Measurements from ENCODE around the gene PRPF8.
"Not testable (repeated sequence)": the region's sequence is repeated elsewhere in the genome, so short reads cannot be mapped to it uniquely, and the experiment has no call there.

The PRPF8 gene

DNA sequence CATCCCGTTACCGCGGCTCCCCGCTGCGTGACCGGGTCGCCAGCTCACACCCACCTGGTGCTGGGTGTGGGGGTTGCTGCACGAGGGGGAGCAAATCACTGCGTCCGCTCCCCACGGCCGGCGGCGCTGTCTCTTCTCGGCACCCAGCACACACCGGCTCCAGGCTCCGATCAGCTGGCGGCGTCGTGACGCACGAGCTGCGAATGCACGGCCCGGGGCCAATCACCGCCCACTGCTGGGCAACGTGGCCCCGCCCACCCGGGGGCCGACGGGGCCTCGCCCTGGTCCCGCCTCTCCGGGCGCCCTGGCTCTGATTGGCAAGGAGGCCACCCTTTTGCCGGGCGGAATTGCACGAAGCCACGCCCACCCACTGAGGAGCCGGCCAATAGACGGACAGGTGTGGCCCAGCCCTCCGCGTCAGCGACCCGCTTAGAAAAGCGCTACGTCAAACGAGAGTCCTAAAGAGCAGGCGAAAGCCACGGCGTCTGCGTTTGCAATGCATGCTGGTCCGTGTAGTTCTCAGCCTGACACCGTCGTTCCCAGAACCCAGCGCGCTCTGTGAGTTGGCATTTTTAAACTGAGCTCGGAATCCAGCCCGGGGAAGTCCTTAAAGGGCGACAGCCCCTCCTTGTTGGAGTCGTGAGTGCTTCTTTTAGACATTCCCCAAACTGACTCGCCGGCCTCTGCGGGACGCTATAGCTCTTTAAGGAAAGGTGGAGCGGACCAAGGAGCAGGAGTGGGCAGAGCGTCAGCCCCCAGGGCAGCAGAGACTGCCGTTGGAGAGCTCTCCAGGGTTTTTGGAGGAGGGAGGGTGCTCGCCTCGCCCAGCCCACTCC is 31.6 kb upstream of the PRPF8 start:
- peak; percentile 100 for DNase-seq

DNA sequence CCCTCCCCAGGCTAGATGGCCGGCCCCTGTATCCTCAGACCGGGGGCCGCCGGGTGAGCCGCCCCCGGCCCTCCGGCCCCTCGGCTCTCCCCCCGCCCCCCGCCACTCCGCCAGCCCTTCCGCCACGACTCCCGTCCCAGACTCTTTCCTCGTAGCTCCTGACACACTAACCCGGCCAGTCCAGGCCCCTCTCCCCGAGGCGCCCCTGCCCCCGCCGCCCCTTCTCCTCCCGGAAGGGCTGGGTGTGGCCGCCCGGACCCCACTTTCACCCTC is 31.1 kb upstream of the PRPF8 start:
- DNase-seq, result no peak

DNA sequence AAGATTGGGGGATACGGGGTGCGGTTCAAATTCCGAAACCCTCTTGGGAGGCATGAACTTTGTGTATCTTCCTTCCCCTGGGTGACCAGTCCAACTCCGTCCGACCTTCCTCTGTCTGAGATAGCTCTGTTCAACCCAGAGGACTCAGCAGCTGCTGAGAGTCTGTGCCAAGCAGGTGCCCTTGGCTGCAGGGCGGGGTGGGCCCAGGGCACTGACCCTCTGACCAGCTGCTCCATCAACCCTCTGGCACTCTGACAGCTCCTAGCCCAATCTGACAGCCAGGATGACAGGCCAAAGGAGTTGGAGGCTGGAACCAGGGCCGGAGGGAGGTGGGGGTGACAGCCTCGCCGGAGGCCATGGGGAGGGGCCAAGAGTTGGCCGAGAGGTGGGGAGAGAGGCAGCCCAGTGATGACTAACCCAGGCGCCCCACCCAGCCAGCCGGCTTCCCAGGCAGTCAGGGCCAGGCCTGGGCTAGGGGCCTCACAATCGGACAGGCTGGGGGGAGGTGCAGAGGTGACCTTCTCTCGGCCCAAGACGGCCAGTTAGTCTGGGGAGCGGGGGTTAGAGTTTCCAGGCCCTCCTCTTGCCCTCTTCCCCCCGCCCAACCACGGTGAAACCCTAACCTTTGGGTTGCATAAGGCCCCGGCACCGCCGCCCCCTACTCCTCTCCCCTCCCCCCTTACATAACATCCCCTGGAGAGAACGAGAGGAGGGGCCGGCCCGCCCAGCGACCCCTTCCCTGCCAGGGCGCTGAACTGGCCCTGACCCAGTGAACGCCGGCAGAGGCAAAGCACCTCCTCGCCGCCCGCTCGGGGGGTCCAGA is 30.5 kb upstream of the PRPF8 start:
- peak; percentile 45 to 54 for DNase-seq

DNA sequence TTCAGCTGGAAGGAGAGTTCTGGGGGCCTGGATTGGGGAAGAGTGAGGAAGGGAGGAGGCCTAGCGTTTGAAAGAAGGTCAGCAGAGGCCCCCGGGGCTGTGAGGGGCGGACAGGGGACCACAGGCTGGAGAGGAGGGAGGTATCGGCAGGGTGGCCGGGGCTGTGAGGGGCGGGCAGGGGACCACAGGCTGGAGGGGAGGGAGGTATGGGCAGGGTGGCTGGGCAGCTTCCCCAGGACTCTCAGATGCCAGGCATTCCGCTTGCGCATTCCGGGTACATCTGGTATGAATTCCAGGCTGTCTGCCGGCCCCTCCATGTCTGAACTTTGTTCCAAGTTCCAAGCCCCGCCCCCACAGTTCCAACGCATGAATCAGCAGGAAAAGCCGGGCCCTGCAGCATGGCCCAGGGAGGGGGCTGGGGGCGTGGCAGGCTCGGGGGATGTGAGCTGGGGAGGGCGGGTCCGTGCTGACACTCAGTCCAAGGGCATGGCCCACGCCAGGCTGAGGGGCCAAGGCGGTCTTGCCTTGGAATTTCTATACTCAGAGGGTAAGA is 29.8 kb upstream of the PRPF8 start:
- no peak for DNase-seq

DNA sequence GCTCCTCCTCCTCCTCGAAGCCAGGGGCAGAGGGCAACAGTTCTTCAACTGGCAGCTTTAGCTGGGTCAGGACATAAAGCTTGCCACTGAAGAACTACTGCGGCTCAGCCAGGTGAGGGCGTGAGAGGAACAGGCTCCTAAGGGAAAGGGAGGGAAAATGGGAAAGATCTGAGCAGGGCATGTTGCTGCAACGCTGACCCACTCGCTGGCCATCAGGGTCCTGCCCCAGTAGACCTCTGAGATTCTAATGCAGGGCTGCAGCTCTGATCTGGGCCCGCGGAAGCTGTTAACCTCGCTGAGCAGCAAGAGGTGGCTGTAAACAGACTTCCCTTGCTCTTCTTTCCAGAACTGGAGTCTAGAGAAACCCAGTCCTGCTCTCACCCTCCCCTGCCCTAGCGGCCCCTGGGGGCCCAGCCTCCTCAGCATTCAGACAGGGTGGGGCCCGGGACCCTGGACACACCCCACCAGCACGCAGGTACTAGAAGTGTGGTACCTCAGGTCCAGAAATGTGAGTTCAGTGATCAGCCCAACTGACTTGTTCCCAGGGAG is 29.3 kb upstream of the PRPF8 start:
- no peak for DNase-seq

DNA sequence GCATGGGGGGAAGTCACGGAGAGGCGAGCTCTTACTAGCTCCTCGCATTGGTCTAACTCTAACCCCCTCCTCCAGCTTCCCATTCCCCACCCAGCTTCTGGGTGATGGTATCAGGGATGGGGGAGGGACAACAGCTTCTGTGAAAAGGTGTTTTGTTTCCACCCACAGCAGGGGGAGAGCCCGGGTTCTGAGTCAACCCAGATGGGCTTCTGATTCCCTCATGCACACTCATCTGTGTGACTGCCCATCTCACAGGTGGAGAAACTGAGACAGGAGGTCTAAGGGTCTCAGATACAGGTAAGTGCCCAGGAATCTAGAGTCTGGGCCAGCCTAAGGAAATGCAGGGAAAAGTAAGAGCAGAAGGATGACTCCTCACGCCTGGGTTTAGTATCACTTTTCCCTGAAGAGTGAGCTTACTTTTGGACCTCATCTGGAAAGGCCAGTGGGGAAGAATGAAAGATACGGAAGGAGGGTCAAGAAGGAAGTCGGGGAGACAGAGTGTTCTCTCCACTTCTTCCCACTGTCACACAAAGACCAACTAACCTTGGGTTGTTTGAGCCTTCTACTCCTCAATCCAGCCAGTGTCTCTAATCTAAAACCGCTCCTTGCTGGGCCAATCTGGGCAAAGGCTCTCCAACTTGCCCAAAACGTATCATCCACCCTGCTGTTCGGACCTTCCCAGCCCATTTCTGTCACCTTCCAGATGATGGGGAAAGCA is 28.7 kb upstream of the PRPF8 start:
- no peak for DNase-seq

DNA sequence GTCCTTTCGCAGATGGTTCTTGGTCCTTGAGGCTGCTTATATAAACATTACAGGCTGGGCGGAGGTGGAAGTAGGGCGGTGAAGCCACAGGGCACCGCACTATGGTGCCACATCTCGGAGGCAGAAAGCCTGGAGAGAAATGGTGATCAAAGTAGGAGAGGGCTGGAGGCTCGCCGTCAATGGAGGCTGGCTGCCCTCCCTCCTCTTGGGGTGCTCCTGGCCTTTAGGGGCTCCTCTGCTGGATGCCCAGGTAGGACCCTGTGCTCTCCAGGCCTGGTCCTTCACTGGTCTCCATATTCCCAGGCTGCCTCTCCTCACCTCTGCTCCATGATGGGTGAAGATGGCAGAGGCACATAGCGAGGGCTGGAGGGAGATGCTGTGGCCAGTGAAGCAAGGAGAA is 27.6 kb upstream of the PRPF8 start:
- DNase-seq, result no peak

DNA sequence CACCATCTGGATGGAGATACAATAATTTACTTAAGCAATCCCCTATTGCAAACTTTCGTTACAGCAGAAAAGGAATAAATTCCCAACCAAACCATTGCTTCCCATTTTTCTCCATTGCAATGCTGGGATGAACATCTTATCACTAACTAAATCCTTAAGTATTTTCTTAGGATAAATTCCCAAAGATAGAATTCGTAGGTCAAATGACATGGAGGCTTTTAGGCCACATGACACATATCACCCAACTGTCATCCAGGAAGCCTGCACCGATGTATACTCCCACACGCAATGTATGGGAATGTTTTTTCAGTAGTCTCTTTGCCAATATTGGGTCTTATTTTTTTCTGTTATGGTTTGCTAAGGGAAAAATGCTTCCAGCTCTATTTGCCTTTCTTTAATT is 27.1 kb upstream of the PRPF8 start:
- DNase-seq, result no peak

DNA sequence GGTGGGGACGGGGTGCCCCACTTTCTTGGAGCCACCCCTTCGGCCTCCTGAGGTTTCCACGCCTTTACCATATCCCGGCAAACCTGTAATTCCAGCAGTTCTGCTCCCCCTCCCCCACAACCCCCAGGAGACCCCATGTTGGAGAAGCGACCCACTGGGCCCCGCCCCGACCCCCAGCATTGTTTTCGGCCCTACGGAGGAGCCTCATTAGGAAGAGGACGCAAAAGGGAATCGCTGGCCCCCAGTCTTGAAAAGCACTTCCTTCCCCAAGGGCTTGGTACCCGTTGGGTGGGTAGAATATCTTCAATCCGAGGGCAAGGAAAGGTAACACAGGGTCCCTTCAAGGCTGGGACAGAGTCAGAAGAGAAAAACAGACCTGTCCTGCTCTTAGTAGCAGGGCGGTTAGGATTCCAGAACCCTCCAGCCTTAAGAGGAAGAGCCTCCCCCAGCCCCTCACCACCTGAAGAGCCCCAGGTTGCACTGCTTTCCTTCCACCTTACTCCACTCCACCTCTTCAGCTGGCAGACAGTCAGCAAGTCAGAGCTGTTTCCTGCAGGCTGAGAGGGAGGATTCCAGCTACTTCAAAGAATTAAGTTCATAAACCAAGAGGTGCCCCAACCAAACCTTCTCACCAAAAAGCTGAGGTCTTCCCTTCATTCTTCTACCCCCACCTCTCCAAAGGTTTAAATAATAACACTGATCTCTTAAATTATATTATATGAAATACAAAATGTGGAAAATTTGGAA is 26.3 kb upstream of the PRPF8 start:
- no peak for DNase-seq

DNA sequence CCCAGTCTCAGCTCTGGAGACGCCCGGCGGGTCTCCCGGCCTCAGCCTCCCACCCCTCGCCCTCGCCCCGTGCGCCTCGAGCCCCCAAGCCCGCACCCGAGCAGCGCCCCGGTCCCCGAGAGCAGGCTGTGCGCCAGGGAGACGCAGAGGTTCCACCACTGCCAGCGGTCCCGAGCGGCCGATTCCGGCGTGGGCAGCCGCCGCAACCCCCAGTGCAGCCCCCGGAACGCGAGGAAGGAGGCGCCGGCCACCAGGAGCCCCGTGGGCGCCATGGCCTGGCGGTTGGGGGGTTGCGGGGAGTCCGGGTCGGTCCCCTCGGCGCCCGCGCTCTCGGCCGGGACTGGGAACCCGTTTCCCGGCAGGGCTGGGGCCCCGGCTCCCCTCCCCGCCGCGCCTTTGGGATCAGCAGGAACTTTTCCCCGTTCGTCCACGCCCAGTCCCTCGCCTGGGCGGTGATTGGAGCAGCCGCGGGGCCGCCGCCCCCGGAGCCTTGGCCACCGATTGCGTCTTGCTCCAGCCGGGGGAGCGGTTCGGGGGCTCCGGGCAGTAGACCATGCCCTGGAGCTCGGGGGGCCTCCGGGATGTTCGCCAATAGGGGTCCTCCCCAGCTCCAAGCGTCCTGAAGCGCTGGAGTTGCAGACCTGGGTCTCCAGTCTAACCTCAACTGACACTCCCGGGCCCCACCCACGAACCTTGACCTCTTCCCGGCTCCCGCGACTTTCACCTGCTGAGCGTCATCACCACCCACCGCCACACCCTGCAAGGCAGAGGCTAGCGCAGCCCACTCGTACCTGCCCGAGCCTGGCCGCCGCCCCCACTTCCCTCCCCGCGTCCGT is 25.5 kb upstream of the PRPF8 start, which contains the start of gene TLCD2:
Gene TLCD2 (minus strand): TSS at position 407 of the 836 bp plus-strand sequence. CDS start 135 bp downstream, at position 272.
- DNase-seq, result no peak

DNA sequence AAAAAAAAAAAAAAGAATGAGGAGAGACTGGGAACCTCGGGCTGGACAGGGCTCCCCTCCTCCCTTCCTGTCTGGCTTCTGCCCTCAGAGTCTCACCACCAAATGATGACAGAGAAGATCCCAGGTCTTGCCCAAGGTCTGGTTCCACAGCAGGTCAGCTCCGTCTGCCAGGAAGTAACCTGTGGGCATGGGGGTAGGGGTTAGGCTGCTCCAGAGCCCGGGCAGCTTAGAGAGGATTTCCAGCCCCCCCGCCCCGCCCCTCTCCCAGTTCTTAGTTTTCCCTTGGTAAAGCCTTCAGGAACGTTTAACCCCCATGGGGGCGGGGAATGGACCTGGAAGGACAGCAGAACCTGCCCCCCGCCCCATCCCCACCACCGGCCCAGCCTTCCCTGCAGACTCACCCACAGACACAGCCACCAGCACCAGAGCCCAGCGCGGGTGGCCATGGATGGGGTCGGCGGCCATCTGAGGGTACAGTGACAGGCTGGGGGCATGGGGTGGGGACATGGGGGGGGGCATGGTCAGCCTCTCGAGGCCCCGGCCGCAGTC is 24.8 kb upstream of the PRPF8 start:
- DNase-seq, result no peak

DNA sequence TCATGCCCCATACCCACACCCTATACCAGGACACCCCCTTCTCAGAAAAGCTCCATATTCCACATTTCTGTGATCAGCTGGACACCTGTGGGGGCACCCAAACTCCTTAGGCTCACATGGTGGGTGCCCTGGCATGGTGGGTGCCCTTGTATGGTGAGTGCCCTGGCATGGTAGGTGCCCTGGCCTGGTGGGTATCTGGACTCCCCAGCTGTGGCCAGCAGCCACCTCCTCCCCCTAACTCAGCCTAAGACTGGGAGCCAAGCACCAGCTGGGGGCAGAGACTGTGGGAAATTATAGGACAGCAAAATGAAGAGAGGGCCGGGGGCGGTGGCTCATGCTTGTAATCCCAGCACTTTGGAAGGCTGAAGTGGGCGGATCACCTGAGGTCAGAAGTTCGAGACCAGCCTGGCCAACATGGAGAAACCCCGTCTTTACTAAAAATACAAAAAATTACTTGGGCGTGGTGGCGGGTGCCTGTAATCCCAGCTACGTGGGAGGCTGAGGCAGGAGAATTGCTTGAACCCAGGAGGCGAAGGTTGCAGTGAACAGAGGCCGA is 24.2 kb upstream of the PRPF8 start:
- not testable (repeated sequence) for DNase-seq

DNA sequence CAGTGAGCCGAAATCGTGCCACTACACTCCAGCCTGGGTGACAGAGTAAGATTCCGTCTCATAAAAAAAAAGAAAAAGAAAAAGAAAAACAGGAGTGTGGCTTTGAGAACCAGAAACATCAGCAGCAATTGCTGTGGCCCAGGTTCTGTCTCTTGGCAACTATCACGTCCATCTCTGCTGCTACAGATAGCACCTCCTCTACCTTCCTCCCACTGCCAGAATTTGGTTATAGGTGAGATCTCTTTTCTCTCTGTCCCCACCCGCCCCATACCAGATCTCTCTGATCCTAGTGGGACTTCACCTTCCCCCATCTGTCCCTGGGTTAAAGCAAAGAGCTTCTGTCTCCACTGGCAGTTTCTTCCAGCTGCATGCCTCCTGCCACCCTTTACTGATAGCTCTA is 22.4 kb upstream of the PRPF8 start:
- no peak for DNase-seq

DNA sequence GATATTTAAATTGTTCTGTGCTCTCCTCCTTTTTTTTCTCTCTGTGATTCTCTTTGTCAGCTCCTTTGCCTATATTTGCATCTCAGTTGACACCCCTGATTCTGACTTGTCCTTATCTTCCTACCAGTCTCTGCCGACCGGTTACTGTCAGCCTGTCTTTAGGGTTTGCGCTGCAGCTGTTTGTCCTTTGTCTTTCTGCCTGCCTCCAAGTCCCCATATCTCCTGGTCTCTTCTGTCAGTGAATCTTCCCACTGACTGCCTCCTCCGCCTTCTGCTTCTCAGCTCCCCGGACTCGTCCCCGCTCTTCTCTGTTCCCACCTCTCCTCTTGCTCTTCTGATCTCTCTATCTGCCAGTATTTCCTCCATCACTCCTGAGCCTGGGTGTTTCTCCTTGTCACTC is 20.3 kb upstream of the PRPF8 start:
- DNase-seq, result no peak

DNA sequence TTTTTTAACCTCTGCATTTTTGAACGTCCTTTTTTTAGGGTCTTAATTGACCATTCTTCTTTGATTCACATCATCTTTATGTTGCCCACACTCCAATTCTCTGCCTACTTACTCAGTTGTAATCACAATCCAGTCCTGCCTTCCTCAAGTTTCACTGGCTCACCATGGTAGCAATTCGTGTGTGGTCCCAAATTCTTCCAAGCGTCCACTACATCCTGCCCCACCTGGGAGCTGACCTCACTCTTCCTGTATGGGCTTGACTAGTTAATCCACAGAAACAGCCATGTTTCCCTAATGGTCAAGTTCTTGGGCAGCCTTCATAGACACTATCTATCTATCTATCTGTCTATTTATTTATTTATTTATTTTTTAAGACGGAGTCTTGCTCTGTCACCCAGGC is 18.4 kb upstream of the PRPF8 start:
- no peak for DNase-seq

DNA sequence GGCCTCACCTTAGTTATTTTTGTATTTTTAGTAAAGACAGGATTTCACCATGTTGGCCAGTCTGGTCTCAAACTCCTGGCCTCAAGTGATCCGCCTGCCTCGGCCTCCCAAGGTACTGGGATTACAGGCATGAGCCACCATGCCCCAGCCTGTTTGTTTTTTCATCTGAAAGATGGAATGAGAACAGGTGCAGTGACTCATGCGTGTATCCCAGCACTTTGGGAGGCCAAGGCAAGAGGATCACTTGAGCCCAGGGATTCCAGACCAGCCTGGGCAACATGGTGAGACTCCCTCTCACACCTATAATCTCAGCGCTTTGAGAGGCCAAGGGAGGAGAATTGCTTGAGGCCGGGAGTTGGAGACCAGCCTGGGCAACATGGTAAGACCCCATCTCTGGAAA is 15.2 kb upstream of the PRPF8 start:
- DNase-seq, result not testable (repeated sequence)

DNA sequence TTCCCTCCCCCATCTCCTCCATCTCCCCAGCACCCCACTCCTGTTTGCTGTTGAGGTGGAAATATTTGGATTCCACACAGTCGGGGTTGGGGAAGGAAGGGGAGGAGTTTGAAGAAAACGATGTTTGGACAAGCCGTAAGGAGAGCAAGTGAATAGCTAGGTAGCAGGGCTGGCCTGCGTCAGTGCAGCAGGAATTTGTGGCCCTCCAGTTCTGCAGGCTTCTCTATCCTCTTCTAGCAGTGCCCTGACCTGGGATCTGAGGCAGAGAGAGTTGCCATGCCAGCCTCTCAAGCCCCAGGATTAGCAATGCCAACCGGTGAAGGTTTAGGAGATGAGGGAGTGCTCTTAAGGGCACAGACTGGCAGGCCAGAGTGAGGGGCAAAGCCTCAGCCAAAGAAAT is 13.0 kb upstream of the PRPF8 start:
- no peak for DNase-seq

DNA sequence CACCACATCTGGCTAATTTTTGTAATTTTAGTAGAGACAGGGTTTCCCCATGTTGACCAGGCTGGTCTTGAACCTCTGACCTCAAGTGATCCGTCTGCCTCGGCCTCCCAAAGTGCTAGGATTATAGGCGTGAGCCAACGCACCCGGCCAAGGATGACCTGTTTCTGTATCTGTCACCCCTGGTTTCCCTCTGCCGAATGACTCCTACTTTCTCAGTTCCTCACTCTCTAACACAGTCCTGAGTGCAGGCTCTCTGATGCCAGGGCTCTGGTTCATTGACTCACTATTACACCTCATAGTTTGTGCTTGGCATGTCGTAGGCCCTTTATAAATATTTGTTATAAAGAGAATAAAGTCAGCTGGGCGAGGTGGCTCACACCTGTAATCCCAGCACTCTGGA is 10.7 kb upstream of the PRPF8 start:
- no peak for DNase-seq

DNA sequence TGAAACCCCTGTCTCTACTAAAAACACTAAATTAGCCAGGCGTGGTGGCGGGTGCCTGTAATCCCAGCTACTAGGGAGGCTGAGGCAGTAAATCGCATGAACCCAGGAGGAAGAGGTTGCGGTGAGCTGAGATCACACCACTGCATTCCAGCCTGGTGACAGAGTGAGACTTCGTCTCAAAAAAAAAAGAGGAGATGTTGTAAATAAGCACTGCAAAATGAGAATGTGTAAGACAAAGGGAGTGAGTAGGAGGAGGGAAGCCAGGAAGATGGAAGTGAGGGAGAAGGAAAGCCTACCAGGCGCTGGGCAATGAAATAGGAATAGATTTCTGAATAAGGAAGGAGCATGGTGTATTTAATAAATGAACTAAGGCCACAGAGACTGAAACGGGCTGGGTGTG is 8.7 kb upstream of the PRPF8 start:
- DNase-seq, result no peak

DNA sequence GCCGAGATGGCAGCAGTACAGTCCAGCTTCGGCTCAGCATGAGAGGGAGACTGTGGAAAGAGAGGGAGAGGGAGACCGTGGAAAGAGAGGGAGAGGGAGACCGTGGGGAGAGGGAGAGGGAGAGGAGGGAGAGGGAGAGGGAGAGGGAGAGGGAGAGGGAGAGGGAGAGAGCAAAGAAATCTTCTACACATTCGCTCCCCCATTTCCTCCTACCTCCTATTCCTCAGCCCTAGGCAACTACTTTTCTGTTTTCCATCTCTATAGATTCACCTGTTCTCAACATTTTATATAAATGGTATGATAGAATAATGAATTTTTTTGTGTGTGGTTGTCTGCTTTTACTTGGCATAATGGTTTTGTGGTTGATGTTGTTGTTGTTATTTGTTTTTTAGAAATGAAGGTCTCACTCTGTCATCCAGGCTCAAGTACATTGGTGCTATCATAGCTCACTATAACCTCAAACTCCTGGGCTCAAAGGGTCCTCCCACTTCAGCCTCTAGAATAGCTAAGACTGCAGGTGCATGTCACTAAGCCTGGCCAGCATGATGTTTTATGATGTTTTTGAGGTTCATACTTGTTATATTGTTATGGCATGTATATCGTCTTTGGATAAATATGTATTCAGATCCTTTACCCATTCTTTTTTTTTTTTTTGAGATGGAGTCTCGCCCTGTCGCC is 6.0 kb upstream of the PRPF8 start:
- no peak for DNase-seq
